WTC11 (cell line): Measurements from ENCODE around the gene RGS7. TPM values are rescaled to one million over a fixed set of nuclear protein-coding genes. Genes with fewer than 3 reads are reported as not detected.

Experiments
- ATAC-seq: fragments of 200-7000 bp; cut with Tn5 transposase; 2 replicates; pipeline ENCODE4 v1.10.0; 2021; ENCODE audit warnings: mild to moderate bottlenecking, moderate library complexity
- CTCF ChIA-PET: fragments of 300-600 bp; sonication (Branson Sonifier 250); formaldehyde crosslinking; loops from one replicate; lab custom pipeline; 2021; ENCODE audit warnings: antibody characterized with exemption; lab: Charles Lee
- POLR2A ChIA-PET: fragments of 350-600 bp; sonication (Branson Sonifier 250); formaldehyde crosslinking; loops from one replicate; lab custom pipeline; 2021; ENCODE audit warnings: antibody characterized with exemption; lab: Charles Lee
- DNase-seq: peaks from one replicate; pipeline ENCODE4 v3.0.0; 2021; ENCODE audit warnings: low spot score
- H3K27ac Mint-ChIP-seq: 2 replicates; pipeline ENCODE4 v1.8.0; 2021; ENCODE audit warnings: mixed read lengths
- H3K27me3 Mint-ChIP-seq: 2 replicates; pipeline ENCODE4 v1.8.0; 2021; ENCODE audit warnings: low read depth, mild to moderate bottlenecking, moderate library complexity, mixed read lengths
- H3K36me3 Mint-ChIP-seq: 2 replicates; pipeline ENCODE4 v1.8.0; 2021; ENCODE audit warnings: mixed read lengths
- H3K4me1 Mint-ChIP-seq: 2 replicates; pipeline ENCODE4 v1.8.0; 2022; ENCODE audit warnings: mixed read lengths
- H3K4me3 Mint-ChIP-seq: 2 replicates; pipeline ENCODE4 v1.8.0; 2021; ENCODE audit warnings: mild to moderate bottlenecking, moderate library complexity, mixed read lengths
- H3K9me3 Mint-ChIP-seq: 2 replicates; pipeline ENCODE4 v1.8.0; 2021; ENCODE audit warnings: mixed read lengths
- ATF3 ChIP-seq: sonication (generic); formaldehyde crosslinking; conservative IDR thresholded peaks from 2 replicates; pipeline ENCODE4 v1.8.1; 2022; ENCODE audit warnings: mild to moderate bottlenecking, missing genetic modification reagents
- CTCF ChIP-seq: fragments of 200-600 bp; IDR thresholded peaks from 2 replicates; pipeline ENCODE4 v1.8.0; 2022; ENCODE audit warnings: antibody characterized with exemption
- ELF4 ChIP-seq: sonication (generic); formaldehyde crosslinking; IDR thresholded peaks from 2 replicates; pipeline ENCODE4 v1.8.1; 2022; ENCODE audit warnings: low read depth, mild to moderate bottlenecking, moderate library complexity, missing genetic modification reagents
- ERG ChIP-seq: fragments of 250-450 bp; sonication (Bioruptor Pico); IDR thresholded peaks from 2 replicates; pipeline ENCODE4 v1.8.0; 2021; ENCODE audit warnings: mild to moderate bottlenecking
- ESRRA ChIP-seq: sonication (generic); formaldehyde crosslinking; IDR thresholded peaks from 2 replicates; pipeline ENCODE4 v1.8.1; 2022; ENCODE audit warnings: mild to moderate bottlenecking, missing genetic modification reagents, borderline replicate concordance
- FOXJ3 ChIP-seq: sonication (generic); formaldehyde crosslinking; IDR thresholded peaks from 2 replicates; pipeline ENCODE4 v1.9.0; 2021; ENCODE audit warnings: missing genetic modification reagents, mild to moderate bottlenecking, borderline replicate concordance
- FOXK1 ChIP-seq: sonication (generic); formaldehyde crosslinking; IDR thresholded peaks from 2 replicates; pipeline ENCODE4 v1.8.0; 2022; ENCODE audit warnings: mild to moderate bottlenecking, moderate library complexity, missing genetic modification reagents
- FOXP1 ChIP-seq: sonication (generic); formaldehyde crosslinking; IDR thresholded peaks from 2 replicates; pipeline ENCODE4 v1.8.0; 2022; ENCODE audit warnings: missing genetic modification reagents, mild to moderate bottlenecking, moderate library complexity, borderline replicate concordance
- GABPB1 ChIP-seq: sonication (generic); formaldehyde crosslinking; IDR thresholded peaks from 2 replicates; pipeline ENCODE4 v1.8.1; 2023; ENCODE audit warnings: mild to moderate bottlenecking, missing genetic modification reagents
- IRF1 ChIP-seq: sonication (generic); formaldehyde crosslinking; IDR thresholded peaks from 2 replicates; pipeline ENCODE4 v1.8.0; 2023; ENCODE audit warnings: missing genetic modification reagents
- MAX ChIP-seq: sonication (generic); formaldehyde crosslinking; IDR thresholded peaks from 2 replicates; pipeline ENCODE4 v1.8.0; 2022; ENCODE audit warnings: mild to moderate bottlenecking, missing genetic modification reagents
- NFATC4 ChIP-seq: fragments of 250-450 bp; sonication (Bioruptor Pico); IDR thresholded peaks from 2 replicates; pipeline ENCODE4 v1.9.0; 2021; ENCODE audit warnings: mild to moderate bottlenecking
- NFYB ChIP-seq: sonication (generic); formaldehyde crosslinking; conservative IDR thresholded peaks from 2 replicates; pipeline ENCODE4 v1.8.0; 2022; ENCODE audit warnings: low read depth, missing genetic modification reagents
- OVOL2 ChIP-seq: fragments of 250-450 bp; sonication (Bioruptor Pico); IDR thresholded peaks from 2 replicates; pipeline ENCODE4 v1.9.0; 2021; ENCODE audit warnings: mild to moderate bottlenecking, borderline replicate concordance
- PRDM15 ChIP-seq: sonication (generic); formaldehyde crosslinking; IDR thresholded peaks from 2 replicates; pipeline ENCODE4 v1.8.0; 2022; ENCODE audit warnings: missing genetic modification reagents
- SMAD3 ChIP-seq: sonication (generic); formaldehyde crosslinking; IDR thresholded peaks from 2 replicates; pipeline ENCODE4 v1.8.0; 2022; ENCODE audit warnings: missing genetic modification reagents, mild to moderate bottlenecking, borderline replicate concordance
- SOX15 ChIP-seq: fragments of 250-450 bp; sonication (Bioruptor Pico); IDR thresholded peaks from 2 replicates; pipeline ENCODE4 v1.9.0; 2021; ENCODE audit warnings: mild to moderate bottlenecking
- TCF7 ChIP-seq: sonication (generic); formaldehyde crosslinking; IDR thresholded peaks from 2 replicates; pipeline ENCODE4 v1.8.0; 2022; ENCODE audit warnings: mild to moderate bottlenecking, low read depth, missing genetic modification reagents, moderate library complexity
- TEAD1 ChIP-seq: sonication (generic); formaldehyde crosslinking; IDR thresholded peaks from 2 replicates; pipeline ENCODE4 v1.8.0; 2022; ENCODE audit warnings: mild to moderate bottlenecking, missing genetic modification reagents
- TEAD4 ChIP-seq: sonication (generic); formaldehyde crosslinking; IDR thresholded peaks from 2 replicates; pipeline ENCODE4 v1.8.0; 2022; ENCODE audit warnings: mild to moderate bottlenecking, missing genetic modification reagents
- USF1 ChIP-seq: sonication (generic); formaldehyde crosslinking; IDR thresholded peaks from 2 replicates; pipeline ENCODE4 v1.8.0; 2022; ENCODE audit warnings: mild to moderate bottlenecking, missing genetic modification reagents
- ZMAT4 ChIP-seq: fragments of 250-450 bp; sonication (Bioruptor Pico); IDR thresholded peaks from 2 replicates; pipeline ENCODE4 v1.9.0; 2021; ENCODE audit warnings: mild to moderate bottlenecking
- ZNF232 ChIP-seq: sonication (generic); formaldehyde crosslinking; IDR thresholded peaks from 2 replicates; pipeline ENCODE4 v1.8.0; 2022; ENCODE audit warnings: mild to moderate bottlenecking, missing genetic modification reagents
- ZNF416 ChIP-seq: fragments of 250-450 bp; sonication (Bioruptor Pico); IDR thresholded peaks from 2 replicates; pipeline ENCODE4 v1.9.0; 2021; ENCODE audit warnings: mild to moderate bottlenecking, inconsistent platforms
- ZNF423 ChIP-seq: fragments of 250-450 bp; sonication (Bioruptor Pico); IDR thresholded peaks from 2 replicates; pipeline ENCODE4 v2.1.2; 2022; ENCODE audit warnings: mild to moderate bottlenecking, moderate library complexity
- ZNF671 ChIP-seq: fragments of 250-450 bp; sonication (Bioruptor Pico); IDR thresholded peaks from 2 replicates; pipeline ENCODE4 v1.8.0; 2021; ENCODE audit warnings: mild to moderate bottlenecking
- total RNA-seq: library from RNA; stranded (reverse); gene quantifications from 3 replicates; pipeline ENCODE4 v1.2.3, GENCODE V29; 2021

Gene RGS7
- total RNA-seq, 1 experiment from 2014 or later = 1.2 TPM

GRCh38 chr1:240860023-240860422 lies 497.0 kb downstream of the RGS7 start (continued):
- no peak for TF ChIP-seq MAX (CRISPR knock-in tag)
- TF ChIP-seq ZNF416 (CRISPR knock-in tag) = no peak
- no peak for TF ChIP-seq TEAD1 (CRISPR knock-in tag)

GRCh38 chr1:240854367-240854766 lies 502.6 kb downstream of the RGS7 start:
- Mint-ChIP-seq H3K4me3 (no peak overlapping the region), H3K27ac (no peak overlapping the region), H3K27me3 (no peaks in the 10 kb centered on the region), H3K4me1 (no peaks in the 10 kb centered on the region), H3K9me3 (peaks cover 17% of the 10 kb centered on the region), H3K36me3 (no peaks in the 10 kb centered on the region)
- CTCF ChIA-PET = no interaction called here
- no peak for TF ChIP-seq ZNF671 (CRISPR knock-in tag)
- TF ChIP-seq ERG (CRISPR knock-in tag) = no peak
- TF ChIP-seq ZNF232 (CRISPR knock-in tag) = no peak
- TF ChIP-seq ZMAT4 = no peak
- no peak for TF ChIP-seq NFYB (CRISPR knock-in tag)
- TF ChIP-seq ZNF423 (CRISPR knock-in tag) = no peak
- ATAC-seq (no peak), DNase-seq (no peak)
- POLR2A ChIA-PET = no interaction called here

GRCh38 chr1:240847325-240847724 lies 509.7 kb downstream of the RGS7 start:
- Mint-ChIP-seq H3K27me3 (no peaks in the 10 kb centered on the region), H3K4me1 (no peaks in the 10 kb centered on the region), H3K9me3 (peaks cover 17% of the 10 kb centered on the region), H3K27ac (no peak overlapping the region), H3K4me3 (no peak overlapping the region), H3K36me3 (no peaks in the 10 kb centered on the region)
- ATAC-seq (no peak), DNase-seq (no peak)
- ChIA-PET POLR2A (no interaction called here), CTCF (no interaction called here)
- TF ChIP-seq TCF7 (CRISPR knock-in tag) (no peak), TEAD4 (CRISPR knock-in tag) (no peak), ATF3 (CRISPR knock-in tag) (no peak), ESRRA (no peak), IRF1 (CRISPR knock-in tag) (no peak), FOXK1 (no peak), FOXP1 (CRISPR knock-in tag) (no peak), GABPB1 (no peak), SMAD3 (CRISPR knock-in tag) (no peak), USF1 (CRISPR knock-in tag) (no peak), FOXJ3 (CRISPR knock-in tag) (no peak), CTCF (no peak), NFATC4 (CRISPR knock-in tag) (no peak), ELF4 (CRISPR knock-in tag) (no peak), SOX15 (no peak), PRDM15 (CRISPR knock-in tag) (no peak), TEAD1 (CRISPR knock-in tag) (no peak), OVOL2 (no peak)
